Transverse colon (tissue), 4 donors: ENCODE results near the gene TLCD3A. TPM values are rescaled to one million over a fixed set of nuclear protein-coding genes. Genes with fewer than 3 reads are reported as not detected.

Source experiments
- DNase-seq: peaks from one replicate; pipeline ENCODE4 v3.0.0-alpha.2; 2019
- H3K27ac ChIP-seq, 4 donors: fragments of 200-600 bp; sonication (generic); 2 replicates each; pipeline ENCODE4 v1.5.1; 2016 to 2018; ENCODE audit warnings: inconsistent platforms in 4 of 4
- H3K27me3 ChIP-seq: fragments of 200-600 bp; sonication (generic); 2 replicates; pipeline ENCODE4 v1.5.1; 2017; ENCODE audit warnings: inconsistent platforms
- H3K36me3 ChIP-seq, 4 donors: fragments of 200-600 bp; sonication (generic); 2 replicates each; pipeline ENCODE4 v1.5.1; 2017 to 2019; ENCODE audit warnings: inconsistent platforms in 4 of 4
- H3K4me1 ChIP-seq, 4 donors: fragments of 200-600 bp; sonication (generic); 2 replicates each; pipeline ENCODE4 v1.5.1; 2017 to 2020; ENCODE audit warnings: inconsistent platforms in 4 of 4
- H3K4me3 ChIP-seq, 4 donors: fragments of 200-600 bp; sonication (generic); 1 replicate in 1 of 4; 2 replicates in 3 of 4; pipeline versions ENCODE4 v1.5.1 to v1.6.1; 2017 to 2019; ENCODE audit warnings: inconsistent platforms in 4 of 4
- H3K9me3 ChIP-seq, 2 donors: fragments of 200-600 bp; sonication (generic); 2 replicates each; pipeline ENCODE4 v1.5.1; 2017 to 2019; ENCODE audit warnings: inconsistent platforms in 2 of 2
- EP300 ChIP-seq: sonication (generic); formaldehyde crosslinking; IDR thresholded peaks from one replicate; pipeline ENCODE4 v1.6.1; 2017; ENCODE audit warnings: antibody characterized with exemption, low read depth
- POLR2A ChIP-seq: fragments of 450-650 bp; IDR thresholded peaks from one replicate; pipeline ENCODE4 v1.6.1; 2016; ENCODE audit warnings: antibody characterized with exemption, mild to moderate bottlenecking, moderate library complexity
- POLR2AphosphoS5 ChIP-seq, 3 donors: sonication (generic); formaldehyde crosslinking; IDR thresholded peaks; one replicate each; pipeline ENCODE4 v1.6.1; 2016; ENCODE audit warnings: antibody characterized with exemption in 3 of 3
- WGBS, 2 donors: methylation state at CpG; one replicate each; pipeline ENCODE4 v1.1.5; 2018; ENCODE audit warnings: low coverage in 1 of 2; 5-methylcytosine and 5-hydroxymethylcytosine counted together
- in situ Hi-C, 4 donors: fragments of 200-750 bp; cut with MboI; loops; one replicate each; pipeline versions ENCODE4 v1.15.0 to v1.15.1; 2017; ENCODE audit warnings: low sequenced_read_pairs in 3 of 4, low pct_ligation_motif_present in 1 of 4, low pct_unique_long_range_greater_than_20kb in 1 of 4
- intact Hi-C: fragments of 100-400 bp; cut with DNase I; formaldehyde crosslinking; loops from one replicate; pipeline ENCODE4 v1.15.1; 2023; ENCODE audit warnings: low total_unique reads
- total RNA-seq, 4 donors: library from RNA; depleted of rRNA; stranded (reverse); fragments of >200 nt; gene quantifications; one replicate each; pipeline ENCODE4 v1.1.0, GENCODE V29; 2016
- TF ChIP-seq, protein P1 (sequence below), 5 experiments: fragments of 200-600 bp in 3 of 5; fragments of 450-650 bp in 2 of 5; sonication (generic) in 3 of 5; IDR thresholded peaks; 1 replicate in 2 of 5; 2 replicates in 3 of 5; pipeline ENCODE4 v1.5.1; 2016 to 2017; ENCODE audit warnings: antibody characterized with exemption in 5 of 5, inconsistent platforms in 3 of 5, mild to moderate bottlenecking in 2 of 5, moderate library complexity in 1 of 5

The TLCD3A gene
- total RNA-seq, 4 donors from 2014 or later, result 3.2 to 6.4 (median 4.1) TPM

DNA sequence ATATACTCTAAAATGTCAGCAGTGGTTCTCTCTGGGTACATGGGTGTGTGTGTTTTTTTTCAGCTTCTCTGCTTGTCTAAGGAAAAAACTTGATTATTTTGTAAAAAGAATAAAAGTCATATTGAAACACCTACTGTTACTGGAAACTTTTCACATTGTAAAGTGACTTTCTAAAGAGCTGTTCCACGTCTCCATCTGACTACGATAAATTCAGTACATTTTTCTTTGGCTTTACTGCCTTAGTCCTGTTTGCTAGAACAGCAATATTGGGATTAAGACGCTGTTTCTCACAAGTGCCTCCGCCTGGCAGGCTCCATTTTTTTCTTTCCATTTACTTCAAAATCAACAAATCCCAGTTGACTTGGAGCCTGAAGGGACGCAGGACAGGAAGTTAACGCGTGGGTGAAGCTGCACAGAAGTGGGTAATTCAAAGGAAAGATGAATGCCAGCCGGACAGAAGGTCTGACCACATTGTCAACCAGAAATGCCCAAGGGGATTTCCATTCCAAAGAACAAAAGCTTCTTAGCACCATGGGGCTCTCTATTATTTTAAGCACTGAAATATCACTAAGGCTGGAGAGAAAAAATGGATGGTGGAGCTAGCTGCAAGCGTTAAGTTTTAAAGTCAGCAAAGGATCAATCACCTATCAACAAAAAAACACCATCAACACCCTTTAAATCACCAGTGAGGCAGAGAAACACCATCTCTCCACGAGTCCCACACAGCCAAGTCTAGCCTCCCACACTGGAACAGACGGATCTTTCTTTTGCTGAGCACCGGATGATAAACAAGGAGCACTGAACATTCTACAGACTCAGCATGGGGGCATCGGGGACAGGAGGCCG is 41.3 kb downstream of the TLCD3A start:
- TF ChIP-seq POLR2AphosphoS5 (IDR thresholded peaks at IDR 0.05), result no peak
- TF ChIP-seq EP300, result no peak
- TF ChIP-seq POLR2A, result no peak
- peaks cover 0 to 75% (median 30%) of the 10 kb centered on the region in 4 donors for H3K36me3 ChIP-seq

DNA sequence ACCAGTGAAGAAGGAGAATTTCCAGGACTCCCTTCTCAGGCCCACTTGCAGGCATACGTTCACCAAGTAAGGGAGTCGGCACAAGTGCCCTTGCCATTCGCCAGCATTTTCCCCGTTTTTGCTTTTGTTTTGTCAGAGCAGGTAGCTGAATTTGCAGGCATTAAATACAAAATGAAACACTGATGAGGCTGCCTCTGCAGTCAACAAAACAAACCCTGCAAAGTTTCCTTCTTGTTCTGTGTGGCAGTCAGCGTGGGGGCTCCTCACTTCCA is 41.9 kb downstream of the TLCD3A start:
- intact Hi-C loops (no loop called here), in situ Hi-C loops (no loop called here)
- no peak for DNase-seq
- TF ChIP-seq EP300, result no peak
- TF ChIP-seq POLR2AphosphoS5 (IDR thresholded peaks at IDR 0.05), result no peak
- no peak for TF ChIP-seq POLR2A
- TF ChIP-seq, protein P1, sequence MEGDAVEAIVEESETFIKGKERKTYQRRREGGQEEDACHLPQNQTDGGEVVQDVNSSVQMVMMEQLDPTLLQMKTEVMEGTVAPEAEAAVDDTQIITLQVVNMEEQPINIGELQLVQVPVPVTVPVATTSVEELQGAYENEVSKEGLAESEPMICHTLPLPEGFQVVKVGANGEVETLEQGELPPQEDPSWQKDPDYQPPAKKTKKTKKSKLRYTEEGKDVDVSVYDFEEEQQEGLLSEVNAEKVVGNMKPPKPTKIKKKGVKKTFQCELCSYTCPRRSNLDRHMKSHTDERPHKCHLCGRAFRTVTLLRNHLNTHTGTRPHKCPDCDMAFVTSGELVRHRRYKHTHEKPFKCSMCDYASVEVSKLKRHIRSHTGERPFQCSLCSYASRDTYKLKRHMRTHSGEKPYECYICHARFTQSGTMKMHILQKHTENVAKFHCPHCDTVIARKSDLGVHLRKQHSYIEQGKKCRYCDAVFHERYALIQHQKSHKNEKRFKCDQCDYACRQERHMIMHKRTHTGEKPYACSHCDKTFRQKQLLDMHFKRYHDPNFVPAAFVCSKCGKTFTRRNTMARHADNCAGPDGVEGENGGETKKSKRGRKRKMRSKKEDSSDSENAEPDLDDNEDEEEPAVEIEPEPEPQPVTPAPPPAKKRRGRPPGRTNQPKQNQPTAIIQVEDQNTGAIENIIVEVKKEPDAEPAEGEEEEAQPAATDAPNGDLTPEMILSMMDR (IDR thresholded peaks at IDR 0.05), result no peak
- Histone ChIP-seq H3K4me3 (no peak overlapping the region), H3K4me1 (no peaks in the 10 kb centered on the region), H3K9me3 (no peaks in the 10 kb centered on the region), H3K36me3 (peaks cover 0 to 75% (median 27%) of the 10 kb centered on the region in 4 donors), H3K27me3 (no peaks in the 10 kb centered on the region), H3K27ac (no peak overlapping the region)
- WGBS, 2 donors, result 88% methylated on average over 5 of the region's 5 CpGs; no CpG with 5 or more reads in 1 of the 2 donors

More for the DNA sequence above, 41.3 kb downstream of the TLCD3A start:
- no peak for DNase-seq
- WGBS, 2 donors, result 73 to 85% methylated on average over 8 to 14 of the region's 14 CpGs
- intact Hi-C loops, result no loop called here
- Histone ChIP-seq H3K27me3 (no peaks in the 10 kb centered on the region), H3K4me3 (no peak overlapping the region), H3K9me3 (no peaks in the 10 kb centered on the region), H3K27ac (no peak overlapping the region), H3K4me1 (no peaks in the 10 kb centered on the region)
- in situ Hi-C loops, result no loop called here

DNA sequence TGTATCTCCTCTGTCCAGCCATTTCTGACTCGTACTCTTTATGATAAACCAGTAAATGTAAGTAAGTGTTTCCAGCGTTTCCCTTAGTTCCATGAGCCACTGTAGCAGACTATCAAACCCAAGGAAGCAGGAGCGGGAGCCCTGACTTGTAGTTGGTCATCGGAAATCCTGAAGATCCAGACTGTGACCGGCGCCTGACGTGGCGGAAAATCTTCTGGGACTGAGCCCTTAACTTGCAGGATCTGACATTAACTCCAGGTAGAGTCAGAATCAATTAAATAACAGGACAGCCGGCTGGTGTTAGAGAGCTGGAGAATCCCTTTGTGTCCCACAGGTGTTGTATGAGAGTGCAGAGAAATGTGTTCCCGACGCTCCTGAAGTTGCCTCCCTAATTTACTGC is 45.7 kb downstream of the TLCD3A start:
- in situ Hi-C loops, result no loop called here

DNA sequence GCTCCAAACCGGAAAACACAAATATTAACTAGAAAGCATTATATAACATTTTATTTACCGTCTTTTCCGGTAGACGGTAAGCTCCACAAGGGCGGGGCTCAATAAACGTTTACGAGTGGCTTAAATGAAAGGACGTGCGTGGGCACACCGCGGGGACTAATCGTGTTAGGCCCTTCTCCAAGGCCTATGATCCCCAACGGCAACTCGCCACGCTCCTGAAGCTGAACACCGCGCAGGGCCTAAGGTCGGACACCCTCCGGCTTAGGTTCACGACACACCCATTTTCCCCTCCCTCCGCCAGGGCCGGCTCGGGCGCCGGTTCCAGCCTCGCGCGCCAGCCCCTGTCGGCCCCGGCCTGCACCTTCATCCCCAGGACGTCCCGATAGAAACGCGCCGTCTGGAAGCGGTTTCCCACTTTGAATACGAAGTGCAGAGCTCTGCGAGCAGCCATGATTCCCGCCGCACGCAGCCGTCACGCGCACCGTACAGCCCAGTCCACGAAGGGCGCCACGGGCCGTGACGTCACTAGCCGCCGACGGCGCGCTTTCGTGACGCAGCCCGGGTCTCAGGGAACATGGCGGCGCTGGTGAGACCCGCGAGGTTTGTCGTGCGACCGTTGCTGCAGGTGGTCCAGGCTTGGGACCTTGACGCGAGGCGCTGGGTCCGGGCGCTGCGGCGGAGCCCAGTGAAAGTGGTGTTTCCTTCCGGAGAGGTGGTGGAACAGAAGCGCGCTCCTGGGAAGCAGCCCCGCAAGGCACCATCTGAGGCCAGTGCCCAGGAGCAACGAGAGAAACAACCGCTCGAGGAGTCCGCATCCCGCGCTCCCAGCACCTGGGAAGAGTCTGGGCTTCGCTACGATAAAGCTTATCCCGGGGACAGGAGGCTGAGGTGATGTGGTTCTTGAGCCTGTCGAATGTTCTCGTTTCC is 49.7 kb downstream of the TLCD3A start, which contains the start of the genes GLOD4 and MRM3:
GLOD4 (minus strand) TSS at position 476 of the 927 bp plus-strand sequence; CDS start at position 451, 25 bp downstream.
MRM3 (plus strand) TSS at position 549 of the 927 bp plus-strand sequence; CDS start at position 575, 26 bp downstream.
- intact Hi-C loops (no loop called here), in situ Hi-C loops (loop anchor here in 2 of 4 donors (10.0 kb wide), 1 partner anchor 203 kb away; no protein-coding TSS in a partner anchor)
- Histone ChIP-seq H3K27ac (peak within 1 kb of the TSS; percentile 85 to 94 (median 86)), H3K36me3 (peaks cover 0 to 14% (median 5%) of the 10 kb centered on the region in 4 donors), H3K4me1 (peaks cover 6 to 24% (median 15%) of the 10 kb centered on the region in 4 donors), H3K27me3 (no peaks in the 10 kb centered on the region), H3K9me3 (no peaks in the 10 kb centered on the region), H3K4me3 (peak within 1 kb of the TSS; percentile 59 to 93 (median 74))
- 0% methylated on average over 2 to 87 of the region's 87 CpGs for WGBS, 2 donors
- peak; percentile 74 for TF ChIP-seq POLR2A
- TF ChIP-seq, protein P1 (IDR thresholded peaks at IDR 0.05), result peak in 4 of 5 experiments; percentile 10 to 73 (median 40)
- TF ChIP-seq POLR2AphosphoS5 (IDR thresholded peaks at IDR 0.05), result peak; percentile 95 to 98 (median 96)
- no peak for TF ChIP-seq EP300
- DNase-seq, result peak; percentile 95

More for the DNA sequence above, 45.7 kb downstream of the TLCD3A start:
- H3K4me1 ChIP-seq, result peaks cover 6 to 13% (median 10%) of the 10 kb centered on the region in 4 donors
- no peak for TF ChIP-seq POLR2A
- TF ChIP-seq EP300, result no peak
- TF ChIP-seq, protein P1 (IDR thresholded peaks at IDR 0.05), result no peak
- TF ChIP-seq POLR2AphosphoS5 (IDR thresholded peaks at IDR 0.05), result no peak
- H3K9me3 ChIP-seq, result no peaks in the 10 kb centered on the region
- 88 to 96% methylated on average over 7 to 11 of the region's 11 CpGs for WGBS, 2 donors
- no peak for DNase-seq
- H3K36me3 ChIP-seq, result peaks cover 0 to 39% (median 15%) of the 10 kb centered on the region in 4 donors
- H3K27ac ChIP-seq, result no peak overlapping the region
- no peak overlapping the region for H3K4me3 ChIP-seq
- no peaks in the 10 kb centered on the region for H3K27me3 ChIP-seq
- intact Hi-C loops, result no loop called here
